ENCODE results near the gene MED23.

The MED23 gene

GRCh38 chr6:131640100-131640499 lies 12.1 kb upstream of the MED23 start:
- no peak for DNase-seq

GRCh38 chr6:131638013-131638412 lies 10.0 kb upstream of the MED23 start:
- DNase-seq: no peak

GRCh38 chr6:131636880-131637792 lies 9.1 kb upstream of the MED23 start, which contains the start of gene ENPP3:
Gene ENPP3, plus strand, starts transcription at chr6:131637302. Its CDS starts 83 bp downstream, at chr6:131637385.
- no peak for DNase-seq

GRCh38 chr6:131635384-131636340 lies 7.6 kb upstream of the MED23 start:
- no peak for DNase-seq

- DNase-seq: no peak
These were observed 3.7 kb upstream of the MED23 start for GRCh38 chr6:131631625-131632289.

- DNase-seq: peak in 12 of 58 donors; percentile 1 to 51 (median 6)
These were observed 1.6 kb upstream of the MED23 start for GRCh38 chr6:131629651-131630050.

- no peak for DNase-seq
These were observed 684 bp upstream of the MED23 start for GRCh38 chr6:131628726-131629125.

- no peak for DNase-seq
These were observed 12.8 kb downstream of the MED23 start for GRCh38 chr6:131615275-131615674.

GRCh38 chr6:131613296-131613925 lies 14.6 kb downstream of the MED23 start:
- DNase-seq: no peak

- DNase-seq: no peak
These were observed 25.2 kb downstream of the MED23 start for GRCh38 chr6:131602781-131603312.

- DNase-seq: peak in 1 of 58 donors; percentile 2
These were observed 27.3 kb downstream of the MED23 start for GRCh38 chr6:131600716-131601115.

GRCh38 chr6:131597446-131597845 lies 30.6 kb downstream of the MED23 start:
- DNase-seq: peak in 1 of 58 donors; percentile 1

- no peak for DNase-seq
These were observed 34.0 kb downstream of the MED23 start for GRCh38 chr6:131594074-131594473.

GRCh38 chr6:131592935-131593334 lies 35.1 kb downstream of the MED23 start:
- no peak for DNase-seq

GRCh38 chr6:131588643-131589042 lies 39.4 kb downstream of the MED23 start:
- no peak for DNase-seq

GRCh38 chr6:131587909-131588308 lies 40.1 kb downstream of the MED23 start:
- no peak for DNase-seq

- DNase-seq: peak in 6 of 58 donors; percentile 1 to 4 (median 2)
These were observed 41.5 kb downstream of the MED23 start for GRCh38 chr6:131586543-131586942.

- no peak for DNase-seq
These were observed 46.5 kb downstream of the MED23 start for GRCh38 chr6:131581523-131581922.

- DNase-seq: no peak
These were observed 52.1 kb downstream of the MED23 start for GRCh38 chr6:131575834-131576478.

- DNase-seq: no peak
These were observed 53.4 kb downstream of the MED23 start for GRCh38 chr6:131574686-131575085.
